Suprapubic skin (tissue), 4 donors: ENCODE measurements around the gene PRKACB.

Source experiments
- CTCF ChIP-seq, 2 donors: fragments of 200-600 bp in 1 of 2; fragments of 450-650 bp in 1 of 2; sonication (generic) in 1 of 2; IDR thresholded peaks; one replicate each; pipeline ENCODE4 v1.5.1; 2016 to 2019; ENCODE audit warnings: antibody characterized with exemption in 2 of 2, mild to moderate bottlenecking in 1 of 2, moderate library complexity in 1 of 2
- EP300 ChIP-seq: sonication (generic); formaldehyde crosslinking; IDR thresholded peaks from one replicate; pipeline ENCODE4 v1.6.1; 2017; ENCODE audit warnings: antibody characterized with exemption
- POLR2A ChIP-seq, 2 donors: fragments of 450-650 bp; IDR thresholded peaks; one replicate each; pipeline ENCODE4 v1.6.1; 2017; ENCODE audit warnings: antibody characterized with exemption in 2 of 2, mild to moderate bottlenecking in 2 of 2, moderate library complexity in 2 of 2
- POLR2AphosphoS5 ChIP-seq, 3 donors: sonication (generic); formaldehyde crosslinking; IDR thresholded peaks; one replicate each; pipeline ENCODE4 v1.6.1; 2017; ENCODE audit warnings: antibody characterized with exemption in 3 of 3

GRCh38 chr1:84271441-84272151 is 127.5 kb downstream of the PRKACB start:
- no peak for TF ChIP-seq CTCF (IDR thresholded peaks at IDR 0.05)
- no peak for TF ChIP-seq POLR2A (IDR thresholded peaks at IDR 0.05)
- TF ChIP-seq POLR2AphosphoS5 (IDR thresholded peaks at IDR 0.05) = no peak
- TF ChIP-seq EP300 = no peak
